Measurements from ENCODE around the gene TMLHE. TPM values are rescaled to one million over a fixed set of nuclear protein-coding genes. Genes with fewer than 3 reads are reported as not detected.
A peak's percentile ranks its signal among the peaks of the same experiment; 100 is the strongest.
"Not testable (repeated sequence)": the region's sequence is repeated elsewhere in the genome, so short reads cannot be mapped to it uniquely, and the experiment has no call there.

Gene TMLHE, protein sequence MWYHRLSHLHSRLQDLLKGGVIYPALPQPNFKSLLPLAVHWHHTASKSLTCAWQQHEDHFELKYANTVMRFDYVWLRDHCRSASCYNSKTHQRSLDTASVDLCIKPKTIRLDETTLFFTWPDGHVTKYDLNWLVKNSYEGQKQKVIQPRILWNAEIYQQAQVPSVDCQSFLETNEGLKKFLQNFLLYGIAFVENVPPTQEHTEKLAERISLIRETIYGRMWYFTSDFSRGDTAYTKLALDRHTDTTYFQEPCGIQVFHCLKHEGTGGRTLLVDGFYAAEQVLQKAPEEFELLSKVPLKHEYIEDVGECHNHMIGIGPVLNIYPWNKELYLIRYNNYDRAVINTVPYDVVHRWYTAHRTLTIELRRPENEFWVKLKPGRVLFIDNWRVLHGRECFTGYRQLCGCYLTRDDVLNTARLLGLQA
- 10.9 and 19.3 TPM in 2 replicates for total RNA-seq (2014; rRNA removed; shearing (Covaris generic))

DNA sequence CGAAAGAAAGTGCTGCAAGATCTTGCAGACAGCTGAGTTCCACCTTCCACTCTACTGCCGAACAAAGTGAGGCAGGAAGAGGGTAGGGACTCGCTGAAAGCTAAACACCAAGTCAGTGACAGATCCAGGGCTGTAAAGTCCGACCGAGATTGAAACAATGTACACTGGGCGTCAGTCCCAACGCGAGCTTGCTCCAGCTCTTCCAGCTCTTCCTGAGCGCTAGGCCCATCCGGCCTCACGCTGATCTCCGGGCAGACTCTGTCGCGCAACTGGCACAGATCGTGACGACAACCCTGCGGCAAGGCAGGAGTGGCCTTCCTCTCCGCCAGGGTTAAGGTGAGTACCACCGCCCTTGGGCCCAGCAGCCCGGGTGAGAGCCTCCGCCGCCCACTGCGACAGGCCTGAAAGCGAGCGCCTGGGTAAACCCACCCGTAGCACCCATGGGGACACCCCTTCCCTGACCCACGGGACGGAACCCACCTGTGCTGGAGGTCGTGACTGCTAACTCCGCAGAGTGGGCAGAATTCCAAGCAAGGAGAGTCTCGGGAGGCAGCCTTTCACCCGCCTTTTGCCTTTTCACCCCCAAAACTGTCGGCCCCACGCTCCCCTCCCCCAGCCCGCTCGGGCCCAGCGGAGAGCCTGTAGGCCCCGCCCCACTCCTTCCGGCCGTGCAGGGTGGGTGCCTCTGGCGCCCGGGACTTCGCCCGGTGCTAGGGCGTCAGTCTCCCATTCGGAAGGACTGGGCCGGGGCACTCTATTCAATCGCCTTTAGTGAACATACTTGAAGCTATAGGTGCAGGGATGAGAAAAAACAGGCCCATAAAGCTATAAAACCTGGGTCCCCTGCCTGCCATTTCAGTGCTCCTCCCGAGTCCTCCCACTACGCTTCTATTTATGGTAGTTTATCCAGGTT lies at the start of gene TMLHE, which contains the start of gene SPRY3:
TMLHE (minus strand) TSS at position 641 of the 913 bp plus-strand sequence. CDS start 67,676 bp downstream, outside the sequence.
SPRY3 (plus strand) TSS at position 275 of the 913 bp plus-strand sequence.
- DNase-seq (ENCODE audit: low read depth) = peak; percentile 76

DNA sequence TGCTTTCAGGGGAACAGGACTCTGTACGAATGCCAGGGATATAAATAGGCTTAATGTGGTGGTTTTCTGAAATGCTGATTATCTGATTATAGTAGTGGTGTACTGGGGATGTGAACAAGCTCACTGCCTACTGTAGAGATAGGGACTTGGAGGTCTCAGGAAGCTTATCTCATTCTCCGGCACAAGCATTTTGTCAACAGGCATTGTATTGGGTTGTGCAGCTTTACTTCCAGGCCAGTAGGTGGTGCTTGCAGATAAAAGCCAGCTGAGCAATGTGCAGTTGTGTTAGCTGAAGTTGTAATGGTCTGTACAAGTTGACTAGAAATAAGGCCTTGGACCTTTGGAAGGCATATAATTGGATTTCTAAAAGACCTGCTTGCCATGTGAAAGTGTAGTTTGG lies 49.5 kb upstream of the TMLHE start:
- DNase-seq (ENCODE audit: low read depth) = no peak

DNA sequence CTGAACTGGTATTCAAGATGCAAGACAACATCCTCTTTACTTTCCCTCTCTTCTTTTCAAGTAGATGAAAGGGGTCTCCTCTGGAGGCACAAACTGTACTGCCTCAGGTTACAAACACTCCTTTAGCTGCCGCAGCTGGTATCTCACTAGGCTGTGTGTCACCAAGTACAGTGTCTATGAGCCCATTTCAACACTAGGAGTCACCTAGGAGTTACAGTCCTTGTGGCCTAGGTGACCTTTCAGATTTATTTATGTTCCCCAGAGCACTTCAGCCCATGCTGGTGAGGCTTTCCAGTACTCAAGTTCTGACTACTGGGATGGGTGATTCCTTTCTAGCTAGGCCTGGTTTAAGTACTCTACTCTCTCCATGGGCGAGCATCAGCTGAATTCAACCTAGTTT lies 32.4 kb upstream of the TMLHE start:
- peak; percentile 12 for DNase-seq (ENCODE audit: low read depth)

DNA sequence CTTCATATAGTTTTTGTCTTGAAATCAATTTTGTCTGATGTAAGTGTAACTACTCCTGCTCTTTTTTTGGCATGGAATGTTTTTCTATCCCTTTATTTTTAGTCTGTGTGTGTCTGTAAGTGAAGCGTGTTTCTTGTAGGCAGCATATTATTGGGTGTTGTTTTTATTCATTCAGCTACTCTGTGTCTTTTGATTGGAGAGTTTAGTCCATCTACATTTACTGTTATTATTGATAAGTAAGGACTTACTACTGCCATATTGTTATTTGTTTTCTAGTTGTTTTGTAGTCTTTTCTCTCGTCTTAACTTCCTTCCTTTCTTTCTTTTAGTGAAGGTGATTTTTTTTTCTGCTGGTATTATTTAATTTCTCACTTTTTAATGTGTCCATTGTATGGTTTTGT lies 30.5 kb upstream of the TMLHE start:
- no peak for DNase-seq (ENCODE audit: low read depth)

DNA sequence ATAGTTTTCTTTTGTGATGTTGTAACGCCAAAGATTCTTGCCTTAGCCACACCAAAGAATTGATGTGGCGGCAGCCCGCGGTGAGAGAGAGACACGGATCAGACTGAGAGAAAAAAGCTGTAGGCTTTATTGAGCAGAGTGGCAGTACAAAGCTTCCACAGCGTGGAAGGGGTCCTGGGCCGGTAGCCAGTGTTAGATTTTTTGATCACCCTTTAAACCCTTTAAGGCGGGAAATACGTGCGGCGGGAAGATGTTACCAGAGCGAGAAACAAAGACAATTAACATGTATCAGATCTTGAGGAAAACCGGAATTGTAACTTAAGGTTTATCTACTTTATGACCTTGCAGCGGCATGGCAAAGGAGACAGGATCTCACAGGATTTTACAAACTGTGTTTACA lies 28.6 kb upstream of the TMLHE start:
- peak; percentile 26 for DNase-seq (ENCODE audit: low read depth)

DNA sequence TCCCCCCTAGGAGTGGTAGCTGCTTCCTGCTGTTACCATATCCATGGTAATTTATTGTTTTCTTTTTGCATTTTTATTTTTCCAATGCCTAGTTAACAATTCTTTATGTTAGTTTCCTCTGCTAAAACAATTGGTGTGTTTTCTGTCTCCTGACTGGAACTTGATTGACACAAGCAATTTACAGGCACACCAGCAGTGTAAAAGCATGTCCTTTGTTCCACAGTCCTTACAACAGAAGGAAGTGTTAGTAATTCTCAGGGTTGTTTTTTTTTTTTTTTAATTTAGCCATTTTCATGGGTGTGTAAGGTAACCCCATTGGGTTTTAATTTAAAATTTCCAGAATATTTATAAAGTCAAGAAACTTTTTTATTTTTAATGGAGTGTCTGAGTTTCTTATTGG lies 25.0 kb upstream of the TMLHE start:
- DNase-seq (ENCODE audit: low read depth) = no peak

DNA sequence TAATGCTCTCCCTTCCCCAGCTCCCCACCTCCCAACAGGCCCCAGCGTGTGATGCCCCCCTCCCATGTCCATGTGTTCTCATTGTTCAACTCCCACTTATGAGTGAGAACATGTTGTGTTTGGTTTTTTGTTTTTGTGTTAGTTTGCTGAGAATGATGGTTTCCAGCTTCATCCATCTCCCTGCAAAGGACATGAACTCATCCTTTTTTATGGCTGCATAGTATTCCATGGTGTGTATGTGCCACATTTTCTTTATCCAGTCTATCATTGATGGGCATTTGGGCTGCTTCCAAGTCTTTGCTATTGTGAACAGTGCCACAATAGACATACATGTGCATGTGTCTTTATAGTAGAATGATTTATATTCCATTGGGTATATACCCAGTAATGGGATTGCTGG lies 22.3 kb upstream of the TMLHE start:
- not testable (repeated sequence) for DNase-seq (ENCODE audit: low read depth)

DNA sequence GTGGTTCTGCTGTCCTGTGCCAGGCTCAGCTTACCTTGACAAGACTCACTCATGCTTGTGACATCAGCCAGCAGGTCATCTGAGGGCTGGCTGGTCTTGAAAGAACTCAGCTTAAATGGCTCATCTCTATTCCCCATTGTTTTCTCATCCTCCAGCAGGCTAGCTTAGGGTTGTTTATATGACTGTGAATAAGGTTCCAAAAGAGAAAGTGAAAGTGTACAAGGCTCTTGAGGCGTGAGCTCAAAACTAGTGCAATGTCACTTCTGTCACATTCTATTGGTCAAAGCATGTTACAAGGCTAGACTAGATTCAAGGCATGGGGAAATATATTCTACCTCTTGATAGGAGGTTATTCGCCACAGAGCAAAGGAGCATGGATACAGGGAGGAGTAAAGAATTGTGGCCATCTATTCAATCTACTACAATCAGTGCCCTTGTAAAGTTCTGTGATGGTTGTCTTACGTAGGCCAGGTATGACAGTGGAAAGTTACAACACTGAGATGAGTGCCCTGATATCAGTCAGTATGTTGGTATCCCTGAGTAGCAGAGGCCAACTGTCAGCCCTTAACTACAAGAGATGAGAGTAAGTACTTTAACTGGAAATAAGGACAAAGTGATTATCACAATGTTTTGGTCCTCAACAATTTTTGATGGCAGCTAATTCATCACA lies 19.8 kb upstream of the TMLHE start:
- DNase-seq (ENCODE audit: low read depth) = peak; percentile 82

DNA sequence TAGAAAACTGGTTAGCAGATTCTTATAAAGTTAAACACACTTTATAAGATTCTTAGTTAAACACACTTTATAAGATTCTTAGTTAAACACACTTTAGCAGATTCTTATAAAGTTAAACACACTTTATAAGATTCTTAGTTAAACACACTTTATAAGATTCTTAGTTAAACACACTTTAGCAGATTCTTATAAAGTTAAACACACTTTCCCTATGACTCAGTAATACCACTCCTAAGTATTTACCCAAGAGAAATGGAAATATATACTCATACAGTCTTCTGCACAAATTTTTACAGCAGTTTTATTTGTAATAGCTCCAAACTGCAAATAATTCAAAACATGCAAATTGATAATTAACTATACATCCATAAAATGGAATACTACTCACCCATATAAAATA lies 7.4 kb upstream of the TMLHE start:
- not testable (repeated sequence) for DNase-seq (ENCODE audit: low read depth)

DNA sequence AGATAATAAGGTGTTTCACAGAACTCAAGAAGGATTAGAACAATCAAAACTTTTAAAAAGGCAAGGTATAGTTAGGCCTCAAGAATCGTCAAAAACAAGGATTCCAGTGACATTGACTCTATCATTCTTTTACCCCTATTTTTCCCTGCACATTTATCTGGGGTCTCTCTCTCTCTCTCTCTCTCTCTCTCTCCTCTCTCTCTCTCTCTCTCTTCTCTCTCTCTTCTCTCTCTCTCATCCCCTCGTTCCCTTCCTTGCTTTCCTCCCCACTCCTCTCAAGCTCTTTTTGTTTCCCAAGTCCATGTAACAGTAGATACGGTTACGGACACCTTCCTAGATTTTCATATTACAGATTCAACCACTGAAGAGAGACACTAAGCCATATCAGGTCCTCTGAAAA lies 3.2 kb upstream of the TMLHE start:
- no peak for DNase-seq (ENCODE audit: low read depth)

DNA sequence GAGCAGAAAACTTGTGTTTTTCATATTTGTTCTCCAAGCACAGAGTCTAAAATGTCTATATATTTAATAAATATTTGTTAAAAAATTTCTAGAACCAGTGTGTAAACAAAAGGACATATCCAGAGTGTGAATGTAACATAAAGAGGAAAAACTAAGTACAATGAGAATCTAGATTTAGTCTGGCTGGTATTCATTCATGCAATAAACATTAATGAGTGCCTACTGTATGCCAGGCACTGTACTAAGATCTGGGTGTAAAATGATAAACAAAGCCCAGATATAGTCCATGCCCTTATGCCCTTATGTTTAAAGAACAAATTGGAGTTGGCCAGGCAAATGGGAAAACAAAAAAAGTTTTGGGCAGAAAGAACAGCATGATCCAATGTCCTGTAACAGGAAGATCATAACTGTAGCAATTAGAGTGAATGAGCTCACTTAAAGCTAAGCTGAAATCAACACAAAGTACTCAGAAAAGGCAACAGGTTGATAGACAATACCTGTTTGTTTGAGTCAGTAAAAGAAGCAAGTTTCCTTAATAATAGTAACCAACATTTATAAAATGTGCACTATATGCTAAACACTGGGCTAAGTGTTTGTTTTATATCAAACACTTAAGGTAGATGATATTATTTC lies 1.3 kb upstream of the TMLHE start:
- no peak for DNase-seq (ENCODE audit: low read depth)

DNA sequence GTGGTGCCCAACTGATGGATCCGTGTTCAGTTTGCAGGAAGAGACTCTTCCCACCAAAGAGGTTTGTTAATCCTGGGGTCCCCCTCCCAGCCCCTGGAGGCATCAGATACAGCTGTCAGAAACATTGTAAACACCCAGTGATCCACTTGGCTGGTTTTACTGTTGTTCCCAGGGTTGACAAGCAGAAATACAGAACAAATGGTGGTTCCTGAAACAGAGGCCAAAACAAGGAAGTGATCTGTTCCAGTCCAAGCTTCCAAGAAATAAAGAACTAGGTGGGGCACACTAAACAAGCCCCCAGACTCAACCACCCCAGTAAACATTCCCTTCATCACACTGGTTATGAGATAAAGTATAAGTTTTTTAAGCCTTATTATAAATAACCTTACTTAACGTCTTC lies 1.4 kb downstream of the TMLHE start:
- no peak for DNase-seq (ENCODE audit: low read depth)

DNA sequence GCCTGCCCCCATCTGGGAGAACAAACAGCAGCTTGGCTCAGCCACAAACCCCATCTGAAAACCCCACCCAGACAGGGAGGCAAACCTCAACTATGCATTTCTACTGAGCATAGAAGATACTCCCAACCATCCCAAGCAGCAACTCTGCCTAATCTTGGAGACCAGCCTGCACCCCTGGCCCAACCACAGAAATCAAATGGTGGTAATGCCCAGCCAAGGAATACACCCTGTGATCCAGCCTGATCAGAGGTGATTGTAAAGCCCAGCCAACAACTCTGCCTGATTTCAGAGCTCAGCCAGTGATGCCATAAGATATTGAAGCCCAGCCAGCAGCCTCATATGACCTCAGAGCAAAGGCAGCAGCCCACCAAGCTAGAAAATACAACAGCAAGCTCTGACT lies 19.8 kb downstream of the TMLHE start:
- no peak for DNase-seq (ENCODE audit: low read depth)

DNA sequence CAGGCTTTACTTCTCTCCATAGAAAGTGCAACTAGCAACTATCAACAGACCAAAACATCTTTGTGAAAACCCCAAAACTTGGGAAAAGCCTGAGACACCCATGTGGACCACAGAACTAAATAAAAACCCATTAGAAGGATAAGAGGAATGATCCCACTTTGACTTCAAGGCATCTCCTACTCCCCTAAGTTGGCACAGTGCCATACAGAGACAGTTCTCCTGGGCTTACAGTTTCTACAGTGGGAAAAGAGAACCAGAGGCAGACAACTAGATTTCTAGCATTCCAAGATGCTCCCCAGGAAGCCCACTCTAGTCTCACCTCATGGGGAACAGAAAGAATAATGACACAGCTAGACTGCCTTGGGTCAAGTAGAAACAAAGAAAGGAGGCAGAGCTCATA lies 20.4 kb downstream of the TMLHE start:
- DNase-seq (ENCODE audit: low read depth) = no peak

DNA sequence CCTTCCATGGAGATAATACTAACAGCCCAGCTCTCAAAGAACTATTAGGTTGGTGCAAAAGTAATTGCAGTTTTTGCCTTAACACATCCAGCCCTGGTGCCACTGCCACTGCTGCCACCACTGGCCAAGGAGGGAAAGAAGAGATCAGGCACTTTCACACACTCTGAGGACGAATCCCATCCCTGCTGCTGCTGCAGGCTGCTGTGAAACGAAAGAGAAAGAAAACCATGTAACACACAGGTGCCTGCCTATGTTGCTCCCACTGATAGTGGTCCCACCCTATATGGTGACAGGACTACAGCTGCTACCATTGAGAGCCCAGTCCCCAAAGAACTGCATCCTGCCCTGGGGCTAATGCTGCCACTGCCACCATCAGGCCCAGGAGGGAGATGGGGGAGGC lies 35.1 kb downstream of the TMLHE start:
- no peak for DNase-seq (ENCODE audit: low read depth)

DNA sequence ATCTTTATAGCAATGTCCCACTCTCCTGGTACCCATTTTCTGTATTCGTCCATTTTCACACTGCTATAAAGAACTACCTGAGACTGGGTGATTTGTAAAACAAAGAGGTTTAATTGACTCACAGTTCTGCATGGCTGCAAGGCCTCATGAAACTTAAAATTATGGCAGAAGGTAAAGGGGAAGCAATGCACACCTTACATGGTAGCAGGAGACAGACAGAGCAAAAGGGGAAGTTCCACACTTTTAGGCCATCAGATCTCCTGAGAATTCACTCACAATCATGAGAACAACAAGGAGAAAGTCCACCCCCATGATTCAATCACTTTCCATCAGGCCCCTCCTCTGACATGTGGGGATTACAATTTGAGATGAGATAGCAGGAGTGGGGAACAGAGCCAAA lies 49.7 kb downstream of the TMLHE start:
- DNase-seq (ENCODE audit: low read depth) = no peak

DNA sequence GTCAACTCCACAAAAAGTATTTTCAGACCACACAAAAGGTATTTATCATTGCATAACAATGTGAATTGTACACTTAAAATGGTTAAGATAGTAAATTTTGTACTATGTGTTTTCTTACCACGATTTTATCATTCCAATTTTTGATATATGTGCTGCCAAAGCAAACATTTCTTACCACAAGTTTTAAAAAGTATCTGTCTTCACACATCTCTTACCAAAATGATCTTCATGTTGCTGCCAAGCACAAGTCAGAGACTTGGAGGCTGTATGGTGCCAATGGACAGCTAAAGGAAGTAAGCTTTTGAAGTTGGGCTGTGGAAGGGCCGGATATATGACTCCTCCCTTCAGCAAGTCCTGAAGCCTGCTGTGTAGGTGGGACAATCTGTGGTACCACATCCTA lies 67.9 kb downstream of the TMLHE start:
- DNase-seq (ENCODE audit: low read depth) = no peak

DNA sequence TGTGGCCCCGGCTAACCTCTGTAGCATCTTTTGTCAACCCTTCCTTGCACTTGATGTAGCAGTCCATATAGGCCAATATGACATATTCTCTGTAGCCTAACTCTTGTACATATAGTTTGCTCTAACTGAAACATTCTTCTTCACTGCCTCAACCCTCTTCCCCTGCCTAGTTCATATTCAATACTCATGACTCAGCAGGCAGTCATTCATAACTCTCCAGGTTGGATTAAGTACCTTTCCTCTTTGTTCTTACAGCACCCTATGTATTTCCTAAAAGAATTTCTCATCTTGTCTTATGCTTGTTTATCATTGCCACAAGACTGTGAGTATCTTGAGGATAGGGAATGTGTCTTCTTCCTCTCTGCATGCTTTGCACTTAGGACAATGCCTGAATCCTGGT lies 76.9 kb downstream of the TMLHE start:
- DNase-seq (ENCODE audit: low read depth) = peak; percentile 20

DNA sequence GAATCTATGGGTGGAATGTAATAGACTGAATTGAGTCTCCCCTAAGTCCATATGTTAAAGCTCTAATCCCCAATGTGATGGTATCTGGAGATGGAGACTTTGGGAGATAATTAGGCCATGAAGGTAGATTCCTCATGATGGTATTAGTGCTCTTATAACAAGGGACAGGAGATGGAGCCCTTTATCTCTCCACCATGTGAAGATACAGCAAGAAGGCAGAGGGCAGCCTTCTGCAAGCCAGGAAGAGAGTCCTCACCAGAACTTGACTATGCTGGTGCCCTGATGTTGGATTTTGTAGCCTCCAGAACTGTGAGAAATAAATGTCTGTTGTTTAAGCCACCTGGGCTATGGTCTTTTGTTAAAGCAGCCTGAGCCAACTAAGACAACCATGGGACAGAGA lies 78.0 kb downstream of the TMLHE start:
- peak; percentile 21 for DNase-seq (ENCODE audit: low read depth)

DNA sequence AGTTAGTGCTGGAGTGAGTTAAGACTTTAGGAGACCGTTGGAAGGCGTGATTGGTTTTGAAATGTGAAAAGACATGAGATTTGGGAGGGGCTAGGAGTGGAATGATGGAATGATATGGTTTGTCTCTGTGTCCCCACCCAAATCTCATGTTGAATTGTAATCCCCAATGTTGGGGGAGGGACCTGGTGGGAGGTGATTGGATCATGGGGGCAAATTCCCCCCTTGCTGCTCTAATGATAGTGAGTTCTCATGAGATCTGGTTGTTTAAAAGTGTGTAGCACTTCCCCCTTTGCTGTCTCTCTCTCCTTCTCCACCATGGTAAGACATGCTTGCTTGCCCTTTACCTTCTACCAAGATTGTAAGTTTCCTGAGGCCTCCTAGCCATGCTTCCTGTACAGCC lies 85.7 kb downstream of the TMLHE start:
- DNase-seq (ENCODE audit: low read depth) = not testable (repeated sequence)

DNA sequence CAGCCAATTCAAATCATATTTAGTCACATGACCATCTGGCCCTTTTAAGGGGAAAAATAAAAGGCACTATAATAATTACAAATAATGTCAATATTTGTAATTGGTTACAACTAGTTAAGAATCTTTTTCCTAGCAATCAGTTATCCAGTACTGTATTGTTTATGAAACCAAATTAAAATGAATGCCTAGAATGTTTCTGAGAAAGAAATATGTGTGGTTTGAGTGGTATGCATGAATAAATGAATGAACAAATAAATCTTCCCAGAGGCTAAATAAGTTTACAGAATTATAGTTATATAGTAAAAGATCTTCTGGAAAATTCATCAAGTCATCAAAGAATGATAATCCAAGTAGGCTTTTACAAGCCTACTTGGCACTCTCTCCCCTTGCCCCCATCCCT lies 98.5 kb downstream of the TMLHE start:
- DNase-seq (ENCODE audit: low read depth) = peak; percentile 14

DNA sequence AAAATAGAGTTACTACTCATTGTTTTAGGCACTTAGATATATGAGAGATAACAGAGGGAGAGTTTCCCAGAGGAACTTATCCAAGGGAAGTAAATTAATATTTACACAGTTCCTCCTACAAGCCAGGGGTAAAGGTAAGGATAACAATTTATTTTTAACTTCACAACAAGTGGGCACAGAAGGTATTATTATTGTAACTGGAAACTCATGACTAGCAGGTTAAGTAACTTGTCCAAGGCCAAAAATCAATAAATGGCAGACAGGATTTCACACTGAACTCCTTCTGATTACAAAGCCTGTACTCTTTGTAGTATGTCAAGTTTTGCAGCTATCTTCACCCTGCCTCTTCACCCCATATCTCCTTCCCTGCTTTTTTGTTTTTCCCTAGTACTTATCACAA lies 107.5 kb downstream of the TMLHE start:
- DNase-seq (ENCODE audit: low read depth) = no peak

Measured in M059J (cell line).